HG03565 (cell line): ENCODE measurements around the gene RIBC2.
"Not testable (repeated sequence)": the region's sequence is repeated elsewhere in the genome, so short reads cannot be mapped to it uniquely, and the experiment has no call there.

Experiments used
- ATAC-seq: cut with Tn5 transposase; IDR thresholded peaks from one replicate; pipeline ENCODE4 v1.9.1; 2021; ENCODE audit warnings: mild to moderate bottlenecking, moderate library complexity; ENCODE audit not compliant: unreplicated experiment

Gene RIBC2

DNA sequence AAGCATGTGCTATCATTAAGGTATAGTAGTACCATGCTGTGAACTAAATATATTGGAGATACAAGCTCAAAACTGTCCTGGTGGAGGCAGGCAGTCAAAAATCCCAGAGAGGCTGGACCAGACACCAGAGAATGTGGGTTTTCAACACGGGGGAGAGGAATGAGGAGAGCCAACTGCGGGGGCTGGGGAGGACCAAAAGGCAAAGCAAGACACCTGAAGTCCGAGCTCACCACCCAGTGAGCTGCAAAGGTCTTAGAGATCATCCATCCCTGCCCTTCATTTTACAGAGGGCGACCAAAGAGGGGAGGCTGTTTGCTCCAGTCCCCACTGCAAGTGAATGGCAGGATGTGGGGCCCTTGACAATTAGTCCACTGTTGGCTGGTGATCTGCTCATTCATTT is 10.0 kb downstream of the RIBC2 start:
- ATAC-seq, result no peak

DNA sequence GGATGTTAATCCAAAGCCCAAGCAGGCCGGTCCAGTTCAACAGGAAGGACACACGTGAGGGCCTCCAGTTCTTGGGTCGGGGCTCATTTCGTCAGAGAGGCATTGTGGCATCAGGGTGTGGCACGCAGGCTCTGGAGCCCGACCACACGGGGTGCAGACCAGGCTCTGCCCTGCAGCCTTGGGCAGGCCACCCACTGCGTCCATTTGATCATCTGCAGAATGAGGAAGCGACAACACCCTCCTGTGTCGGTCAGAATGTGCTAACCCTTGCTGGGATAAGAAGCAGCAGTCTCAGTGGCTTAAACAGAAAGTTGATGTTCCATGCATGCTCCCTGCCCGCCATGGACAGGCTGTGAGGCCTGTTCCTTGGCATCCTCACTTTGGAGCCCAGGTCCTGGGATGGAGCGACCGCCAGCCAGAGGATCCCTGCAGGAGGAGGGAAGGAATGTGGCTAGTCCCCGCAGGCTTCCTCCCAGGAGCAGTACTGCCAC is 10.8 kb downstream of the RIBC2 start:
- ATAC-seq, result no peak

DNA sequence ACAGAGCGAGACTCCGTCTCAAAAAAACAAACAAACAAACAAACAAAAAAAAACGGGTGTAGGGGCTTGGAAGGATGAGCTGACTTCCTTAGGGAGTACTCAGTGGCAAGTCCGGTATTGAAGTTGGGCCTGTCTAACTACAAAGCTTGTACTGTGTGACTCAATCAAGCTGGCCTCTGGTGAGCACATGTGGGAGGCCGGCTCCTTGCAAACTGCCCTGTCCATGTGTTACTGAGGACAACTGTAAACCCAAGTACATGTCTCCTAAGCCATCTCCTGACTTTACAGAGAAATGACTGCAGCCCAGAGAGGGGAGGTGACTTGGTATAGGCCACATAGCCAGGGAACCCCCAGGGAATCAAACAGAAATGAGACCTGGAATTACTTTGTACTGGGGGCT is 11.6 kb downstream of the RIBC2 start:
- no peak for ATAC-seq

DNA sequence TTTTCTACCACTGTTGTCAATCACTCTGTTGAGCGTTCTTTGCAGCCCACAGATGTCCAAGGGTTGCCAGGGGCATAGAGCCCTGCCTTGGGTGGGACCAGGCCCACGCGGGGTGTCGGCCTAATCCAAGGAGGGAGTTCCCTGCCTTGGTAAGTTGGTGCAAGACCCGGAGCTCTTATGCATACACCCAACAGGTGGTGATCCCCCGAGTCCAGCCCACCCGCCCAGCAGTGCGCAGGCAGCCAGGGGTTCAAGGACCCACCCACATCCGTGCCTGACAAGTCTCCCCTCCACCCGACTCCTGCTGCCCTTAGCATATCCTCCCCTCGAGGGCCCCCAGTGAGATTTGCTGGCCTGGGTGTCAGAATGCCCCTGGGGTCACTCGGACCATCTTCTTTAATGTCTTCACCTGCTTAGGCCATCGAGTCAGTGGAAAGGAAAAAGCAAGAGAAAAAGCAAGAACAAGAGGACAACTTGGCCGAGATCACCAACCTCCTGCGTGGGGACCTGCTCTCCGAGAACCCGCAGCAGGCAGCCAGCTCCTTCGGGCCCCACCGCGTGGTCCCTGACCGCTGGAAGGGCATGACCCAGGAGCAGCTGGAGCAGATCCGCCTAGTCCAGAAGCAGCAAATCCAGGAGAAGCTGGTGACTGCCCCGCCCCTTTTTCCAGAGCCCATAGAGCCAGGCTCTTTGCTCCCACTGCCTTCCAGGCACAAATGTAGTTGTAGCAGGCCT is 12.2 kb downstream of the RIBC2 start:
- no peak for ATAC-seq

DNA sequence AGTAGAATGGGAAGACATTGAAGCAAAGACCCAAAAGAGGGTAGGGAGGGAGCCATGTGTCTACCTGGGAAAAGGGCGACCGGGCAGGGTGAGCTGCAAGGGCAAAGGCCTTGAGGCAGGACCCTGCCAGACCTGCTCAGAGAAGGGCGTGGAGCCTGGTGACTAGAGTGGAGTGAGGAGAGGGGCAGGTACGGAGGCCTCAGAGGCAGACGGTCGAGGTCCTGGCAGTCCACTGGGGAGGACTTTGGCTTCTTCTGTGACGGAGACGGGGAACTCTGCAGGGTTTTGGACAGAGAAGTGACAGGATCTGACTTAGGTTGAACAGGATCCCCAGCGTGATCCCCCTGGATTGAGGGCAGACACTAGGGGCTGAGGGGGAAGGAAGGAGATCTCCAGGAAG is 12.9 kb downstream of the RIBC2 start:
- ATAC-seq, result no peak

DNA sequence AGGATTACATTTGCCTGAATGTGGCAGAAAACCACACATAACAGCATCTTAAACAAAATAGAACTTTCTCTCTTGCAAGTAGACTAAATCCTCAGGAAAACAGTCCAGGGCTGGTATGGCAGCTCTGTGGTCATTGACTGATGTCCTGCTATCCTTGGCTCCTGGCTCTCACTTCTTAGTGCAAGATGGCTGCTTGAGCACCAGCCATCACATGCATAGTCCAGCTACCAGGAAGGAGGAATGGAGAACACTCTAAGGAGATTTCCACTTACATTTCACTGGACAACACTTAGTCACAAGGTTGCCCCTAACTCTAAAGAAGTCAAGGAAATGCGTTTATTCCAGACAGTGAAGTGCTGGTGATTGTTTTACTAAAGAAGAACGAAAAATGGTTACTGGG is 13.6 kb downstream of the RIBC2 start:
- ATAC-seq, result no peak

DNA sequence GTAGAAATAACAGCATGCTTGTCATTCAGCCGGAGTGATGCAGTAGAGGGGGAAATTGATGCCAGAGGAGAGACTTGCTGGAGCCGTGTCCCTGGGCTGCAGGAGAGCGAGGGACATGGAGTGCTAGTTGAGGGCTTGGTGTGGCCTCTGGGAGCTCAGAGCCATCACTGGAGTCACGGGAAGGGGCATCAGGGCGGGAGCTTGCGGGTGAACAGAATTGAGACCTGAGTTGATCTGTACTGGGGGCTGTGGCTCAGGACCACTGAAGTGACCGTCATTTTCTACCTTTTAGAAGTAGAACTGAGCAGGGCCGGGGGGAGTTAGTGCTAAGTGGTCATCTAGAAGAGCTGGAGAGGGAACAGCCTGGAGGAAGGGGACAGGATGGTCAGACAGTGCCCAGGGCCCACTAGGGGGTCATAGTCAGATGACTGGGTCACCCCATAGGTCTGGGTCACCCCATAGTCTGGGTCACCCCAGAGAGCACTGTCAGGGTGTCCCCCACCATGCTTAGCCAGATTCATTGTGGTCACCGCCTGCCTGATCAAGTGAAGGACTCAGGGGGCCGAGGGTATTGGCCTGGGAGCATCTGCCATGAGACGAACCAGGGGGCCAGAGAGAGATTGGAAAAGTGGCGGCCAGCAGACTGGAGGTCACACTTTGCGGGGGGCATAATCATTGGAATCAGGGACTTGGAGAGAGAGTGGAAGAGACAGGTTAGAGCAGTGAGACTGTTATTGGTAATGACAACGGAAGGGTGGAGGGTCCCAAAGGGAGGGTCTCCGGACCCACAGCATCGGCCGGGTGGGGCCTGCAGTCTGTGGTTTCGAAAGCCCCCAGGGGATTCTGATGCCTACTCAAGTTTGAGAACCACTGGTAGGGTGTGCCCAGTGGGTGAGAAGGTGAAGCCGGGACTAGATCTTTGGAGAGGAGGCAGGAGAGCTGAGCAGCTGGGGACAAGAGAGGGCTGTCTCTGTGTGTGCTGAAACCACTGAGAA is 15.2 kb downstream of the RIBC2 start:
- ATAC-seq, result no peak

DNA sequence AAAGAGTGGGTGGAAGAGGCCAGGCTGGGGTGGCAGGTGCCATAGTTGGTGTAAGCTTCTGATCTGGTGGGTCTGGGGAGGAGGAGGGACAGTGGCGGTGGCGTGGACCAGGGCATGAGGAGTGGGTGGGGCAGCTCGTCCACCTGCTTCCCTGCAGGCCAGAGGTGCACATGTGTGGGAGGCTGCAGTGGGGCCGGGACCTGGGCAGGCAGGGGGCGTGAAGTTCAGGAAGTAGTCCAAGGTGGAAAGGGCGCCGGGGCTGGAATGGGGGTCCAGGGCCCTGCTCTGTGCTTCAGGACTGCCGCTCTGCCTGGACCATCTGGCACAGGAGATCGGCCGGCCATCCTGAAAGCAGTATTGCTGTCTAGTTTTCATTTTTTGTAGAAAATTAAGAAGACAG is 15.9 kb downstream of the RIBC2 start:
- ATAC-seq, result no peak

DNA sequence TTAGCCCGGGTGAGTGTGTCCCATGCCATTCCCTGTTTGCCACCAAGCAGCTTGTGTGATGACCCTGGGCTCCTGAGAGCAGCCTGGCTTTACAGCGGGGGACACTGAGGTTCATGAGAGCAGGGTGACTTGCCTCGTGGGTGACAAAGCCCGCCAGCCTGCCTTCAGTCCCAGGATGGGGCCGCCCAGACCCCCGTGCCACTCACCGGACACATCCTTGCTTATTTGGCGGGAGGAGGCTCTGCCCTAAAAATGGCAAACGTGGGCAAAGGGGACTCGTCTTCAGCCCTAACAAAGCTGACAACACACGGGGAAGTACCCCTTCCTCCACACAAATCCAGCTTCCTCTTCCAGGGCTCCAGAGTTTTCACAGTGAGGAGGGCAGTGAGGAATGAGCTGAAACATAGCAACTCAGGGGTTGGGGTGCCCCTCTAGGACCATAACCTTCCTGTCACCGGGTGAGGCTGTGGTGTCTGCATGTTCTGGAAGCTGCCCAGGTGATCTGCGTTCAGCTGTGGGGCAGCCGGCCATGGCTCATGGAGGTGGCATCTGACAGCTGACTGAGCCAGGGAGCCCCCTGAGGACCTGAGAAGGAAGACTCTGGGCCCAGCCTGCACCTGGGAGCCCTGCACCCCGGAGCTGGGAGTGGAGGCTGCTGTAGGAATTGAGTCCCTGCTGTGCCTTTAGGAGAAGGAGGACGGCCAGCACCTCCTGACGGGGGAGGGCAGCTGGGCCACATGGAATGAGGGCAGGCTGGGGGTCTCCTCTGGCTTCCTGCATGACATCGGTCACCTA is 16.7 kb downstream of the RIBC2 start:
- no peak for ATAC-seq

DNA sequence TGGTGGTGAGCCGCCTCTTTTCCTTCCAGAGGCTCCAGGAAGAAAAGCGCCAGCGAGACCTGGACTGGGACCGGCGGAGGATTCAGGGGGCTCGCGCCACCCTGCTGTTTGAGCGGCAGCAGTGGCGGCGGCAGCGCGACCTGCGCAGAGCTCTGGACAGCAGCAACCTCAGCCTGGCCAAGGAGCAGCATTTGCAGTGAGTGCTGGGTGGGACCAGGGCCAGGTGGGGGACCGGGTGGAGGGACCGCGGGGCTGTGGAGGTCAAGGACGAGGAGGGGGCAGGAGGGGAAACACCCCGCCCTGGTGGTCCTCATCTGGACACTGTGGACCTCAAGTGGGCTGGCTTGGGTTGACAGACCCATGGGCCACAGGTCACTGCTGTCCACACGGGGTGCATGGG is 17.4 kb downstream of the RIBC2 start:
- no peak for ATAC-seq

DNA sequence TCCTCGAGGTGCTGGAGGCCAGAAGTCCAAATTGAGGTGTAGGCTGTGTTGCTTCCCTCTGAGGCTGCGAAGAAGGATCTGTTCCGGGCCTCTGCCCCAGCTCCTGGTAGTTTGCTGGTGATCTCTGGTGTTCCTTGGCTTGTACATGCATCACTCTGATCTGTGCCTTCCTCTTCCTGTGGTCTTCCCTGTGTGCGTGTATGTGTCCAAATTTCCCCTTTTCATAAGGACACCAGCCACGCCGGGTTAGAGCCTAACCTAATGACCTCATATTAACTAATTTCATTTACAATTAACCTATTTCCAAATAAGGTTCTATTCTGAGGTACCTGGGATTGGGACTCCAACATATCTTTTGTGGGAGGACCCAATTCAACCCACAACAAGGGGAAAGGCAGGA is 21.5 kb downstream of the RIBC2 start:
- no peak for ATAC-seq

DNA sequence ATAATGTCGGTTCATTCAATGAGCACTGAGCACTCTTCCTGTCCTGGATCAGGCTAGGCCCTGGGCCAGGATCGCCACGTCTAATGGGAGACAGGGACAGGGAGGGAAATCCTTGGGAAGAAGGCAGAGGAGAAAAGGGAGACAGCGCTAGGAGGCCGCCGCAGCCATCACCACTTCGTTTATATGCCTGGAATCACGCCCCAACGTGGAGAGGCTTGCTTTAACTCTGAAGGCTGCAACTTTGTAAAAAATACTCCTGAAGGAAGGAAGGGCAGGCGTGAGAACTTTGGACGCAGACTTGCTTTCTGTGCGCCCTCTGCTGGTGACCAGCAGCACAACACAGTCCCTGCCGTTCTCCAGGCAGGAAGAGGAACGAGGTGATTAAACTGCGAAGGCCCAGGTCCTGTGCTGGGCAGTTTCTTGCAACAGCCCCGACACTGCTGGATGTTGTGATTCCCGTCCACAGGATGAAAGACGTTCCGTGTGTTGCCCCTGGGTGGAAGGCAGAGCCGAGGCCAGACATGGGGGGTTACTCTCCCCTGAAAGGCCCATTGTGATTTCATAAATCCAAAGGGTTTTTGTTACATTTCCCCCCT is 22.1 kb downstream of the RIBC2 start:
- ATAC-seq, result no peak

DNA sequence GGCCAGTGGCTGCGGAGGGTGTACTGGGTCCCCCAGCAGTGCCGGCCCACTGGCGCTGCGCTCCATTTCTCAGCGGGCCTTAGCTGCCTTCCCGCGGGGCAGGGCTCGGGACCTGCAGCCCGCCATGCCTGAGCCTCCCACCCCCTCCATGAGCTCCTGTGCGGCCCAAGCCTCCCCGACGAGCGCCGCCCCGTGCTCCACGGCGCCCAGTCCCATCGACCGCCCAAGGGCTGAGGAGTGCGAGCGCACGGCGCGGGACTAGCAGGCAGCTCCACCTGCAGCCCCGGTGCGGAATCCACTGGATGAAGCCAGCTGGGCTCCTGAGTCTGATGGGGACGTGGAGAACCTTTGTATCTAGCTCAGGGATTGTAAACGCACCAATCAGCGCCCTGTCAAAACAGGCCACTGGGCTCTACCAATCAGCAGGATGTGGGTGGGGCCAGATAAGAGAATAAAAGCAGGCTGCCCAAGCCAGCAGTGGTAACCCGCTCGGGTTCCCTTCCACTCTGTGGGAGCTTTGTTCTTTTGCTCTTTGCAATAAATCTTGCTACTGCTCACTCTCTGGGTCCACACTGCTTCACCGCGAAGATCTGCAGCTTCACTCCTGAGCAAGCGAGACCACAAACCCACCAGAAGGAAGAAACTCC is 23.5 kb downstream of the RIBC2 start:
- not testable (repeated sequence) for ATAC-seq

DNA sequence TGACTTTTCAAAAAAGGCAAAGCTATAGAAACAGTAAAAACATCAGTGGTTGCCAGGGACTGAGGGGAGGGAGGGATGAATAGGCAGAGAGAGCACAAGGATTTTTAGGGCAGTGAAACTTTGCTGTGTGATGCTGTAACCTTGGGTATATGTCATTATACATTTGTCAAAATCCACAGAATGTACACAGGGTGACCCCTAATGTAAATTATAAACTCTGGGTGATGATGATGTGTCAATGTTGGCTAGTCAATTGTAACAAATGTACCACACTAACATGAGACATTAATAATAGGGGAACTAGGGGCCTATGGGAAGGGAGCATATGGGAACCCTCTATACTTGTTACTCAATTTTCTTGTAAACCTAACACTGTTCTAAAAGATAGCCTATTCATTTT is 24.8 kb downstream of the RIBC2 start:
- no peak for ATAC-seq

DNA sequence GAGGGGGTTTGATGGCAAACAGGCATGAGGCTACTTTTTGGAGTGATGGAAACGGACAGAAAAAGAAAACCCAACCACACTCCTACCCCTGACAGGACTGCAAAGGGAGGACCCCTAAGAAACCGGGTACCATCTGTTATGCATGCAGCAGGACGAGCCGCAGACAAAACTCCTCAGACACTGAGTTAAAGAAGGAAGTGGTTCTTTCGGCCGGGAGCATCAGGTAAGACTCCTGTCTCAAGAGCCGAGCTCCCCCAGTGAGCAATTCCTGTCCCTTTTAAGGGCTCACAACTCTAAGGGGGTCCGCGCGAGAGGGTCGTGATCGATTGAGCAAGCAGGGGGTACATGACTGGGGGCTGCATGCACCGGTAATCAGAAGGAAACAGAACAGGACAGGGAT is 27.2 kb downstream of the RIBC2 start:
- not testable (repeated sequence) for ATAC-seq

DNA sequence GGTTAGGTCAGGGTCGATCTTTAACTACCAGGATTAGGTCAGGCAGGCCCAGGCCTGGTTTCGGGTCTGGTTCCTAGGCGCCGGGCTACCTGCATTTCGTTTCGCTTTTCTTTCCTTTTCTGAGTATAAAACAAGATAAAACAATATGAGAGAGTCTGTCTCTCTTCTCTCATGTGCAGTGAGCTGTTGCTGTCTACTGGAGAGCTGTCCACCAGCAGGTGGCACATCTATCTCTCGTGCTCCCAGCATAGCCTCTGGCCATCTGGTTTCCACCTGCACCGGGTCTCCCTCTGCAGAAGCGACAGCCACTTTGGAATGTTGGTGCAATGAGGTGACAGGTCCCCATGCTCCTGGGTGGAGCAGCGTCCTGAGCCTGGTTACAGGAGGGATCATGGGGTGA is 27.6 kb downstream of the RIBC2 start:
- no peak for ATAC-seq

DNA sequence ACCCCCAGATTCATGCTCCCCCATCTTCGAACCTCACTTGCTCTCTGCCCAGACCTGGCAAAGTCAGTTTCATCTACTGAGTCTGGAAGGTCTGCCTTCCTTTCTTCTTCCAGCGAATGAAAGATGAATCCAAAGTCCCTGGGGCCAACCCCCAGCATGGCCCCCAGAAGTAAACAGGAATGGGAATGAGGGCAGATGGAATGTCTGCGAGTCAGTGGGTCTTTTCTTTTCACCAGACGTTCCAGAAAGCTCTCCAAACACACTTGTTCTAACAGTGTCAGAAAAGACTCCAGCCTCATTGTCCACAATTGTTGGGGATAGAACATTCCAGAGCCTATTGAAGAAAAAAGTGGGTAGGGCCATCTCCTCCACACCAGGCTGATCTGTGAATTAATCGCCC is 28.6 kb downstream of the RIBC2 start:
- no peak for ATAC-seq

DNA sequence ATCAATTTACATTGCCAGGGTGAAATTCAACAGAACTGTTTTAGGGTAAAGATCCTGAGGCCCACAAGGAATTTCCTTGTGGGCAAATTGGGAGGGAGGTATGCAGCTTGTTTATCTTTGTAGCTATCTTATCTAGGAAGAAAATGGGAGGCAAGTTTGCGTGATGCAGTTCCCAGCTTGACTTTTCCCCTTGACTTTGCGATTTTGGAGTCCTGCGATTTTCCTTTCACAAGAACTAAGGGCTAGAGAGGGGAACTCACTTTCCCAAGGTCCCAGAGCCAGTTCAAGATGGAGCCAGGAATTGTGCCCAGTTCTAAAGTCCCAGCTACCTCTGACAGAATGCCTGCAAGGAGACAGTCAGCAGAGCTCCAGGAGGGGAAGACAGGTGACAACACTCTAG is 30.7 kb downstream of the RIBC2 start:
- no peak for ATAC-seq

DNA sequence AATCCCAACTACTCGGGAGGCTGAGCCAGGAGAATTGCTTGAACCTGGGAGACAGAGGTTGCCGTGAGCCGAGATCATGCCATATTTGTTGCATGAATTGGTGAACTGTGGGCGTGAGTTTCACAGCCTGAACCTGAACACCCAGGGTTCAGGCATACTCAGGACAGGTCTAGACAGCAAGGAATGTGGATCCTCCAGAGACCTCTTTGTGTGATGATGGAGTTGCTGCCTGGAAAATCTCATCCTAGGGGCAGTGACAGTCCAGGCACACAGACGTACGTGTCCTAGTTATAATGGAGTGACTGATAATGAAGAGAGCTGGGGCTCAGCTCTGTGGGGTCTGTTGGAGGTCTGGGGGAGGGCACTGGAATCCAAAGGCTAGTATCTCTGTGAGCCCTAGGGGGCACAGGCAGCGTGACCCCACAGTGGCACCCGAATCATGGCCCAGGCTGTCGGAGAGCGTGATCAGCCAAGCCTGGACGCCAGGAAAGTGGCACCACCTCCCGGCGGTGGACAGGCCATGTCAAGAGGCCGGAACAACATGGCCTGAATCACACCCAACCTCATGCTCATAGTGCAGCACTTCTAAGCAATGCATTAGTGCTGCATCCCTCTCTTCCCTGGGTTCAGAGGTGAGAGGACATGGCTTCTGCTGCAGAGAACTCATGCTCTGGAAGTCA is 31.7 kb downstream of the RIBC2 start:
- no peak for ATAC-seq

DNA sequence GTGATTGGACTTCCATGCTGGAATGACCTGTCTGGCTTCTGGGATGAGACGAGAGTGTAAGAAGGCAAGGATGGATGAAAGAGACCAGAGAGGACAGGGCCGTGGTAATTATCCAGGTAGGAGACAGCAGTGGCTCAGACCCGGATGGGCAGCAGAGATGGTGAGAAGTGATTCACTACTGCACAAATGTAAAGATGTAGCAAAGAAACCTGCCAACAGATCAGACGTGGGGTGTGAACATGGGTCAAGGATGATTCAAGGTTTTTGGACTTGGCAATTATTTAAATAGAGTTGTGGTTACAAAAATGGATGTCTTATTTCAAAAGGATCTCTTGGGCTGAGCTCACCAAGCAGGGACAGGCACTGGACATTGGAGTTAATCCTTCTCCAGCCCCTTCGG is 32.7 kb downstream of the RIBC2 start:
- no peak for ATAC-seq
